Measurements from ENCODE around the gene UCN3.

The UCN3 gene

DNA sequence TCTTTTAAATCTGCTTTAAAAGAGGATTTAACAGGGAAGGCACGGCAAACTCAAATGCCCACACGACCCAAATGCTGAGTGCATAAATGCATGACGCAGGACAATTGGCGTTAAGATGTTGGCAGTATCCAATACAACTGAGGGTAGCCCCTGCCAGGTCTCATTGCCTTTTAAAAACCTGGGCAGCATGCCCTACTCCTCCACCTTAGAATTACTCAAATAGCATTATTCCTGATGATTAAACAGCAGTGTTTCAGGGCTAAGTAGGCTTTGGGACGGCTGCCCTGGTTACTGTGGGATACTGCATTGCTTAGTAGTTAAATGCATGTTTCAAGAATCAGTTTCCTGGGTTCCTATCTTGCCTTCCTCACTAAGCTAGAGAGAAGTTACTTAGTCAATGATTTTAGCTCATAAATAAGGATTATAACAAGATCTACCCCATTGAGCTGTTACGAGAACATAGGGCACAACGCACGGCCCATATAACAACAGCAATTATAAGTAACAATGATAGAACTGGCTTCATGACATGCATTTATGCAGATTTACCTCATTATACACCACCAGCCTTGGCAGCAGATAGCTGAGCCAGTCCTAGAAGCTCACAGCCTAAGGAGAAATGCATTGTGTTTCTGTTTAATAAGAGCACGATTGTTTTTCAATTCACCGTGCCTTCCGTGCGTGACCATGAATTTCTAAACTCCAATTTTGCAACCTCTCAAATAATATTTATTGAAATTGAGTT lies 32.0 kb downstream of the UCN3 start:
- H3K27me3 ChIP-seq = no peaks in the 10 kb centered on the region
- TF ChIP-seq, protein P1, sequence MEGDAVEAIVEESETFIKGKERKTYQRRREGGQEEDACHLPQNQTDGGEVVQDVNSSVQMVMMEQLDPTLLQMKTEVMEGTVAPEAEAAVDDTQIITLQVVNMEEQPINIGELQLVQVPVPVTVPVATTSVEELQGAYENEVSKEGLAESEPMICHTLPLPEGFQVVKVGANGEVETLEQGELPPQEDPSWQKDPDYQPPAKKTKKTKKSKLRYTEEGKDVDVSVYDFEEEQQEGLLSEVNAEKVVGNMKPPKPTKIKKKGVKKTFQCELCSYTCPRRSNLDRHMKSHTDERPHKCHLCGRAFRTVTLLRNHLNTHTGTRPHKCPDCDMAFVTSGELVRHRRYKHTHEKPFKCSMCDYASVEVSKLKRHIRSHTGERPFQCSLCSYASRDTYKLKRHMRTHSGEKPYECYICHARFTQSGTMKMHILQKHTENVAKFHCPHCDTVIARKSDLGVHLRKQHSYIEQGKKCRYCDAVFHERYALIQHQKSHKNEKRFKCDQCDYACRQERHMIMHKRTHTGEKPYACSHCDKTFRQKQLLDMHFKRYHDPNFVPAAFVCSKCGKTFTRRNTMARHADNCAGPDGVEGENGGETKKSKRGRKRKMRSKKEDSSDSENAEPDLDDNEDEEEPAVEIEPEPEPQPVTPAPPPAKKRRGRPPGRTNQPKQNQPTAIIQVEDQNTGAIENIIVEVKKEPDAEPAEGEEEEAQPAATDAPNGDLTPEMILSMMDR (IDR thresholded peaks at IDR 0.05) = no peak
- no peaks in the 10 kb centered on the region for H3K36me3 ChIP-seq
- no peaks in the 10 kb centered on the region for H3K4me1 ChIP-seq (ENCODE audit: control insufficient read depth in 1 of 2, insufficient read depth in 1 of 2, low read depth in 1 of 2, low read length in 1 of 2)
- H3K9me3 ChIP-seq = no peaks in the 10 kb centered on the region
- H3K27ac ChIP-seq = no peak overlapping the region
- H3K4me3 ChIP-seq (ENCODE audit: low read depth in 1 of 2, low read length in 1 of 2) = no peak overlapping the region

- Histone ChIP-seq H3K9me3 (no peaks in the 10 kb centered on the region), H3K4me3 (ENCODE audit: low read depth in 1 of 2, low read length in 1 of 2) (no peak overlapping the region), H3K27me3 (no peaks in the 10 kb centered on the region), H3K36me3 (no peaks in the 10 kb centered on the region), H3K4me1 (ENCODE audit: control insufficient read depth in 1 of 2, insufficient read depth in 1 of 2, low read depth in 1 of 2, low read length in 1 of 2) (no peaks in the 10 kb centered on the region), H3K27ac (no peak overlapping the region)
- TF ChIP-seq, protein P1 (IDR thresholded peaks at IDR 0.05) = no peak
These were observed 34.6 kb downstream of the UCN3 start for GRCh38 chr10:5399332-5399731.

DNA sequence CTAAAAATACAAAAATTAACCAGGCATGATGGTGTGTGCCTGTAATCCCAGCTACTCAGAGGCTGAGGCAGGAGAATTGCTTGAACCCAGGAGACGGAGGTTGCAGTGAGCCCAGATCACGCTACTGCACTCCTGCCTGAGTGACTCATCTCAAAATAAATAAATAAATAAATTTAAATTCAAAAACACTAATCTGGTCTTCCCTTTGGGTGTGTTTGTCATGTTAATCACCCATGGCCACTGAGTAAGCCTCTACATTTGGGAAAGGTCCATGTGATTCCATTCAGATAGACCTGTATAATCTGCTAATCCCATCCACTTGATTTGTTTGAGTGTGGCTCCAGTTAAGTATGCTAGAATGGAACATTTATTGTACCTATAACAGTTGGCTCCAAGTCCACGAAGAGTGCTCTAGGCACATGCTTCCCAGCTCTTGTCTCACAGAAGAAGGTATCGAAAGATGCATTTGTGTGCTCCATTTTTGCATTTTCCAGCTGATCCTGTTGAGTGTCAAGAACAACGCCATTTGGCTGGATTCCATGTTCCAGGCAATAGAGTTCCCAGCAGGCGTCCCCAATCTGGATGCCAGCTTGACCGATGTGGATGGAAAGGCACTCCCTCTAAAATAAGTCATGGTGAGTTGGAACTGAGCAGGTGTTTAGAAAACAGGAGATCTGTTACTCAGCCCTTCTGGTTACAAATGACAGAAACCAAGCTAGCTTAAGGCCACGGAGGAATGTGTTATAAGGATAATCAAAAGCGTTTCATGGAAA lies 35.9 kb downstream of the UCN3 start:
- Histone ChIP-seq H3K36me3 (no peaks in the 10 kb centered on the region), H3K4me3 (ENCODE audit: low read depth in 1 of 2, low read length in 1 of 2) (no peak overlapping the region), H3K4me1 (ENCODE audit: control insufficient read depth in 1 of 2, insufficient read depth in 1 of 2, low read depth in 1 of 2, low read length in 1 of 2) (no peaks in the 10 kb centered on the region), H3K27me3 (no peaks in the 10 kb centered on the region), H3K9me3 (no peaks in the 10 kb centered on the region), H3K27ac (no peak overlapping the region)
- TF ChIP-seq, protein P1 (IDR thresholded peaks at IDR 0.05) = no peak

GRCh38 chr10:5402798-5403197 lies 38.0 kb downstream of the UCN3 start:
- H3K9me3 ChIP-seq = no peaks in the 10 kb centered on the region
- TF ChIP-seq, protein P1 (IDR thresholded peaks at IDR 0.05) = no peak
- H3K27ac ChIP-seq = no peak overlapping the region
- H3K4me1 ChIP-seq (ENCODE audit: control insufficient read depth in 1 of 2, insufficient read depth in 1 of 2, low read depth in 1 of 2, low read length in 1 of 2) = no peaks in the 10 kb centered on the region
- no peaks in the 10 kb centered on the region for H3K27me3 ChIP-seq
- no peak overlapping the region for H3K4me3 ChIP-seq (ENCODE audit: low read depth in 1 of 2, low read length in 1 of 2)
- H3K36me3 ChIP-seq = no peaks in the 10 kb centered on the region

- H3K27me3 ChIP-seq = no peaks in the 10 kb centered on the region
- TF ChIP-seq, protein P1 (IDR thresholded peaks at IDR 0.05) = no peak
- no peak within 1 kb of the TSS for H3K27ac ChIP-seq
- no peaks in the 10 kb centered on the region for H3K9me3 ChIP-seq
- no peak within 1 kb of the TSS for H3K4me3 ChIP-seq (ENCODE audit: low read depth in 1 of 2, low read length in 1 of 2)
- no peaks in the 10 kb centered on the region for H3K4me1 ChIP-seq (ENCODE audit: control insufficient read depth in 1 of 2, insufficient read depth in 1 of 2, low read depth in 1 of 2, low read length in 1 of 2)
- no peaks in the 10 kb centered on the region for H3K36me3 ChIP-seq
These were observed 39.7 kb downstream of the UCN3 start, which contains the start of gene TUBAL3 for GRCh38 chr10:5404208-5405041. Gene TUBAL3, minus strand, starts transcription at chr10:5404828. Its CDS starts 36 bp downstream, at chr10:5404792.
